Stimulated activated CD8-positive, alpha-beta memory T cell treated with anti-CD3 and anti-CD28 coated beads, Interleukin-4, amount 100 ng/mL, for 4 hours (primary cell): Measurements from ENCODE around the gene CENPP.
"Not testable (repeated sequence)": the region's sequence is repeated elsewhere in the genome, so short reads cannot be mapped to it uniquely, and the experiment has no call there.

Source experiments
- DNase-seq, 2 donors: peaks; one replicate each; pipeline ENCODE4 v3.0.0-alpha.2; 2020; ENCODE audit warnings: low read depth in 2 of 2, low spot score in 1 of 2

Gene CENPP

DNA sequence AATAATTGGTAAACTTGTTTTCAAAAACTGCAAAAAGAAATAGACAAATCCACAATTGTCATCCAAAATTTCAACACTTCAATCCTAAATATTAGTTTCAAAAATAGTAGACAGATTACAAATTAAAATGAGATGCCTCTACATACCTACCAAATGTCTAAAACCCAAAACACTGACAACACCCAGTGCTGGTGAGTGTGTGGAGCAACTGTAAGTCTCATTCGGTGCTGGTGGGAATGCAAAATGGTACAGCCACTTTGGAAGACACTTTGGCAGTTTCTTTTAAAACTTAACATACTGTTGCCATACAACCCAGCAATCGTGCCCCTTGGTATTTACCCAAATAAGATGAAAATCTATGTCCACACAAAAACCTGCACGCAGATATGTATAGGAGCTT lies 203.4 kb downstream of the CENPP start:
- DNase-seq, result no peak

DNA sequence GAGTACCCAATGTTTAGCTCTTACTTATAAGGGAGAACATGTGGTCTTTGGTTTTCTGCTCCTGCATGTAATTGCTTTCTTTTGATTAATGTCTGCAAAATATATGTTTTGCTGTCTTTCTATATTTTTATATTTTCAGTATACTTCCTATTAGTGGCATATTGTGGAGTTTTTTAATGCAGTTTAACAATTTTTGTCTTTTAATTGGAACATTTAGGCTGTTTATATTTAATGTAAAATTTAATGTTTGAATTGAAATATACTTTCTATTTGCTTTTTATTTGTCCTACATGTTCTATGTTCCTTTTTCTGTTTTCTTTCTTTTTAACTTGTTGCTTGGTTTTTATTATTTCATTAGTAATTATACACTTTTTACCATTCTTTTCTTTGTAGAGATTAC lies 205.1 kb downstream of the CENPP start:
- no peak for DNase-seq

DNA sequence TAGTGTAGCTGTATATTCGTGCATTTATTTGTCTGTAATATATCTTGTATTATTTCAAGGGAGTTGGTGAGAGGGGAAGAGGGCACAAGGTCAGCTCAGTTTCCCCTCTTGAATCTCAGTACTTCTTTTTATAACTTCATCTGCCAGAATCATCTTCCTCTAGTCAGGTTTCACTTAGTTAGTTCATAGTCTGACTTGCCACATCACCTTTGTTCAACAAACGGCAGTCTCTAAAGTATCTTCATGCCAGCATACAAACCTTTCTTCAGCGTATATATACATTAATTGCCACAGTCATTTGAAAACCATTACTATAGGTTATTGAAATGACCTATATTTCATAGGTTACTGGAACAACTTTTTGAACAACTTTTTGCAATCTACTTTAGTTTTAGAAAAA lies 208.5 kb downstream of the CENPP start:
- DNase-seq, result no peak

DNA sequence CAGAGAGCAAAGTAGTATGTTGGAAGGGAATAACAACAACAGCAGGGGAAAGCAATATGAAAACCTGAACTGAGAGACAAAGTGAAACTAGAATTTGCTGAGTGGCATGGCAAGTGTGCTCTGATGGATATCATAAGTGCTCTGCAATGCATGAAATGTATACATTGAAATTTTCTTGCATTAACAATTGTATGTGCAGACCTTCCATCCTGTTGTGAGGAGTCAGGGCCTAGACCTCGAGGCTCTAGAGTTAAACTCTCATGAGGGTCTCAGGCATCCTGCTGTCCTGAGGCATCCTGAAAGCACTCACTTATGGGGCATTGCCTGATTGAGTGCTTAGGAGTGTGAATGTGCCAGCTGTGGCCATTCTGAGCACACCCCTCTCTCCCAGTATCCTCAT lies 208.9 kb downstream of the CENPP start:
- DNase-seq, result no peak

DNA sequence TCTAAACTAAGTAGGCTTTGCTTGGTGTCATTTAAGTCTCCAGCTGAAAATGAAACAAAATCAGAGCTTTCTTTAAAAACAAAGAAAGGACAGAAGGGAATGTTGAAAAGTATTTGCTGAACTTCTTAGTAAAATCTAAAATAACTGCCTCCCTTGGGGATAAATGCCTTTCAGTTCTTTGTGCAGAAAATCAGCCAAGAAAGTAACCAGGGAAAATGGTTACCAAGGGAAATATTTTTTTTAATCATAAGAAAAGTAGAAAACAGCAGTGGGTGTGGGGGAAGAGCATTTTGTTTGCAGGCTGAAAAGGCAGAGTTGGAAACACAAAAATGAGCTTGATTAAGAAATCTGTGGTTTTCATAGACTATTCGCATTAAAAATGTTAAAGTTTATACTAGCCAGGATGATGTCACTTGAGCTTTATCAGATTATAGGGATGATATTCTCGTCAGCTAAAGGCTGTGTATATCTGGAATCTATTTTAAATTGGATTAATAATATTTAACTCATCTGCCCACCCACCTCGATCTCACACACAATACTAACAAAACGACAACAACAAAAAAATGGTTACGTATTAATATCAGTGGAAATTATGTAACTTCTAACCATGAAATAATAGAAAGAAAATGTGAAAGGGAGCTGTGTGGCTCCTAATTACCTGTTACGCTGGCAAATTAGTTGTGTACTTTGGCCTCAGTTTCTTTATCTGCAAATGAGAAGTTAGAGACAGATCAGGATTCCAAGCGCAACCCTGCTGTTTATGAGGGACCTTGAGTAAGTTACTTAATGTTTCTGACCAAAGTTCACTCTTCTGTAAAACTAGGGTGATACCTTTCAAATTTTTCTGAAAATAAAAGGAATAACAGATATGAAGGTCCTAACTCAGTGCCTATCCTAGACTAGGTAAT lies 210.4 kb downstream of the CENPP start, which contains the start of gene ECM2:
Gene ECM2 (minus strand): TSS at position 51 of the 911 bp plus-strand sequence. CDS start 13,124 bp downstream, outside the sequence.
- no peak for DNase-seq

DNA sequence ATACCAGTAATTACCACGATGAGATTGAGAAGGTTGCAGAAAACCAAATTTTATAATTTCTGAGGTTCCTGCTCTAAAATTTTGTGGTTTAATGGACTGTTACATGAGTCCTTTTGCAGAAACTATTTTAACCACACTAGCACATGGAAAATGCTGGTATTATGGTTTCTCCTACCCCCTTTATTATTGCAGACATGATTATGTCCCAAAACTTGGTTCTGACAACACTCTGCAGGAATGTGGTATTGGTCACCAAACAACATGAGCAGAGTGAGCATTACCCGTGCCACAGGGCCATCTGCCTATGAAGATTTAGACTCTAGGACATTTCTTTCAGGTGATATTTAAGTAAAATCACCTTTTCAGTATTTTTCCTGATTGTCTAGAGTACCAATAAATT lies 212.8 kb downstream of the CENPP start:
- no peak for DNase-seq

DNA sequence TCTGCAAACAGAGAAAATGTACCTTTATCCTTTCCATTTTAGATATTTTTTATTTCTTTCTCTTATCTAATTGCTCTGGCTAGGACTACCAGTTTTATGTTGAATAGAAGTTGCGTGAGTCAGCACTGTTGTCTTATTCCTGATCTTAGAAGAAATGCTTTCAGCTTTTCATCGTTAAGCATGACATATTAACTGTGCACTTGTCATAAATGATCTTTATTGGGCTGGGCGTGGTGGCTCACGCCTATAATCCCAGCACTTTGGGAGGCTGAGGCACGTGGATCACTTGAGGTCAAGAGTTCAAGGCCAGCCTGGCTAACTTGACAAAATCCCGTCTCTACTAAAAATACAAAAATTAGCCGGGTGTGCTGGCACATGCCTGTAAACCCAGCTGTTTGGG lies 218.2 kb downstream of the CENPP start:
- no peak for DNase-seq

DNA sequence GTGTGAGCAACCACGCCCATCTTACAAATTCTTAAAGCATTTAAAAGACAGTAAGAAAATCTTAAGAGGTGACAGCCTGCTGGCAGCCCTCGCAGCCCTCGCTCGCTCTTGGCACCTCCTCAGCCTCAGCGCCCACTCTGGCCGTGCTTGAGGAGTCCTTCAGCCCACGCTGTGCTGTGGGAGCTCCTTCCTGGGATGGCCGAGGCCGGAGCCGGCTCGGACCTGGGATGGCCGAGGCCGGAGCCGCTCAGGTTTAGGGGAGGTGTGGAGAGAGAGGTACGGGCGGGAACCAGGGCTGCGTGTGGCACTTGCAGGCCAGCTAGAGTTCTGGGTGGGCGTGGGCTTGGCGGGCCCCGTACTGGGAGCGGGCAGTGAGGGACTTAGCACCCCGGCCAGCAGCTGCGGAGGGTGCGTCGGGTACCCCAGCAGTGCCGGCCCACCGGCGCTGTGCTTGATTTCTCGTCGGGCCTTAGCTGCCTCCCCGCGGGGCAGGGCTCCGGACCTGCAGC lies 219.3 kb downstream of the CENPP start:
- no peak for DNase-seq

DNA sequence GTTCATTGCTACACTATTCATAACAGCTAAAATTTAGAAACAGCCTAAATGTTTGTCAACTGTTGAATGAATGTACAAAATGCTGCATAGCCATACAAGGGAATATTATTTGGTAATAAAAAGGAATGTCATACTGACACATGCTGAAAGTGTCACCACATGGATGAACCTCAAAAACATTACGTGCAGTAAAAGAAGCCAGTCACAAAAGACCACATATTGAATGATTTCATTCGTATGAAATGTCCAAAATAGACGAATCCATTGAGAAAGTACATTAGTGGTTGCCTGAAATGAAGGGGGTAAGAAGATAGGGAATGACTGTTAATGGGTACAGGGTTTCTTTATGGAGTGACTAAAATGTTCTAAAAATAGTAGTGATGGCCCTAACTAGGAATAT lies 221.6 kb downstream of the CENPP start:
- no peak for DNase-seq

DNA sequence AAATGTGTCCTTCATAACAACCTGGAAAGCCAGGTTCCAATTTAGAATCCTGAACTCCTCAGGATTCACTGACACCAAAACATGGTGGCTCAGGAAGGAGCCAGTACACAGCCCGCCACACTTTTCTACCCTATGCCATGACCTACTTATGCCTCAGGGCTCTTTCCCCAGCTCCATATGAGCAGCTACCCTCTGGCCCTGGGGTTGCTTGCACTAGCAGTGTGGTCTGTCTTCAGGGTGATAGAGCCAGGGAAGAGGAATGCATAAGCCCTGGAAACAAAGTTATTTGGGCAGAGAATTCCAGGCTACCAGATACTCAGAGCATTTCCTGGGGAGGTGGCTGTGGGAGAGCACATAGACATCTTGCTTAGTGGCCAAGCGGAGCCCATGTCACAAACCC lies 225.0 kb downstream of the CENPP start:
- no peak for DNase-seq

DNA sequence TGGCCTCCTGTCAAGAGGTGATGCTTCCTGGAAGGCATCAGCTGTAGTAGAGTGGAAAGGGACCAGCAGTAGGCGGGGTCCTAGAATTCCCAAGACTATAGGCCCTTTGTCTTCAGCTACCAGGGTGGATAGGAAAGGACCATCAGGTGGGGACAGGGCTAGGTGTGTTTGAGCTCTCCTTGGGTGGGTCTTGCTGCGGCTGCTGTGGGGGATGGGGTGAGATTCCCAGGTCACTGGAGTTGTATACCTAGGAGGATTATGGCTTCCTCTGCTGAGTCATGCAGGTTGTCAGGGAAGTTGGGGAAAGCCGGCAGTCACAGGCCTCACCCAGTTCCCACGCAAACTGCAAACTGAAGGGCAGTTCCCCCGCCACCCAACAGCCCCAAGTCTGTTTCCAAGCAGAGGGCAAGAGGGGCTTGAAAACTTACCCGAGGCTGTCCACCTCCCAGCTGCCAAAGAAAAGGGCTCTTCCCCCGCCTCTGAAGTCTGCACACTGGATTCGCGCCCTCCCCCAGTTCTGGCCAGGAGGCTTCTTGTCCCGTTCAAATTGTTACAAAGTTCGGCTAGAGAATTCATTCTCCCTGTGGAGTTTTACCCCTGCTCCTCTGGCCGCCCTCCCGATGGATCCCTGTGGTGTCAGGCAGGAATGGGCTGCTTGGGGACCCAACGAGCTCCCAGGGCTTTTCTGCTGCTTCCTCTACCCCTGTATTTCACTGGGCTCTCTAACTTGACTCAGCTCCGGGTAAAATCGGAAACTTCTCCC lies 233.0 kb downstream of the CENPP start:
- DNase-seq, result no peak

DNA sequence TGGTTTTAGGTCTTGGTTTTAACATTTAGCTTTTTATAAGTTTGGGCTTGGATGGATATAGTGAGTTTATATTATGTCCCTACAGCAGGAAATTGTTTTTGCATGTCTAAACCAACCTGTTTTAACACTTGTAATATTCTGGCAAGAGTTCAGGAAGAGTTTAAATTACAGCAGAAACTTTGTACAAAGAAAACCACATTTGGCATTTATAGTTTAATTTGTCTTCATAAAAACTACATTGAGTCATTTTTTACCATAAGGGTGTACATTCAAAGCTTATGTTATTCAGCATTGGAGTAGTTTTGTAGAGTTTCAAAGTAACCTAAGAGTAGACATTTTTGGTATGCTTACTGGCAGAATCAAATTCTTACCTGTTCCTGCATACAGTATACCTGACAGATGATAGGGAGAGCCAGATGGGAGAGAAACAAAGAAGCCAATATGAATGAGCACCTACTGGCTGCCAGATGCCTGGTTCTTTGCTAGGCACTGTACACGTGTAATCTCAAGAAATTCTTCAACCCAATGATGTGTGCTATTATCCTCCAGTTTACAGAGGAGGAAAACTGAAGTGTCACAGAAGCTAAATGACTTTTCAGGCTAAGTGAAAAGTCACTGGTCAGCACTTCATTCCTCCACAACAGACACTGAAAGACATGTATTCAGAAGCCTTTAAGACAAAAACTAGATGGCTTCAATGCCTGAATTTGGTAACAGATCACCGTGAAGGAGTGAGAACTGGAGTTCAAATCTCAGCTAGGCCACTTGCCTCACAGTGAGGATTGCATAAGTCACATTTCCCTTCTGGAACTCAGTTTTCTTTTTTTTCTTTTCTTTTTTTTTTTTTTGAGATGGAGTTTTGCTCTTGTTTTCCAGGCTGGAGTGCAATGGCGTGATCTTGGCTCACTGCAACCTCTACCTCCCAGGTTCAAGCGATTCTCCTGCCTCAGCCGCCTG lies 235.9 kb downstream of the CENPP start:
- no peak for DNase-seq

DNA sequence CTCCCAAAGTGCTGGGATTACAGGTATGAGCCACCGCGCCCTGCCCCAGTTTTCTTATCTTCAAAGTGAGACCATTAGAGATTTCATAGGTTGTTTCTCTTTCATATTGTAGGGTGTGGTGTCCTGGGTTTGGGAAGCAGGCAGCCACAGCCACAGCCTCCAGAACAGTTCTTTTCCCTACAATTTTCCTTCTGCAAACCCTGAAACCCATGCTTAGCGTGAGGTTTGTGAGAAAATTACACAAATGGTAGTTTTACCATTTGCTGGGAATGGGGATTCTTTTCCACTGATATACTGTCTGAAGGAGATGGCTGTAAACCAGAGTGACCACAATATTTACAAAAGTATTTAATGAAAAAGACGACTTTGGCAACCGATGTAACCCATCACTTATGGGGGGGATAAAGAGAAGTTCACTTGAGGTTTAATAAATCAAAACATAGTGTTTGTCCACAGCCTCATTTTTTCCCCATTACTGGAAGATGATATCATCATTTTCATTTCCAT lies 236.8 kb downstream of the CENPP start:
- DNase-seq, result no peak

DNA sequence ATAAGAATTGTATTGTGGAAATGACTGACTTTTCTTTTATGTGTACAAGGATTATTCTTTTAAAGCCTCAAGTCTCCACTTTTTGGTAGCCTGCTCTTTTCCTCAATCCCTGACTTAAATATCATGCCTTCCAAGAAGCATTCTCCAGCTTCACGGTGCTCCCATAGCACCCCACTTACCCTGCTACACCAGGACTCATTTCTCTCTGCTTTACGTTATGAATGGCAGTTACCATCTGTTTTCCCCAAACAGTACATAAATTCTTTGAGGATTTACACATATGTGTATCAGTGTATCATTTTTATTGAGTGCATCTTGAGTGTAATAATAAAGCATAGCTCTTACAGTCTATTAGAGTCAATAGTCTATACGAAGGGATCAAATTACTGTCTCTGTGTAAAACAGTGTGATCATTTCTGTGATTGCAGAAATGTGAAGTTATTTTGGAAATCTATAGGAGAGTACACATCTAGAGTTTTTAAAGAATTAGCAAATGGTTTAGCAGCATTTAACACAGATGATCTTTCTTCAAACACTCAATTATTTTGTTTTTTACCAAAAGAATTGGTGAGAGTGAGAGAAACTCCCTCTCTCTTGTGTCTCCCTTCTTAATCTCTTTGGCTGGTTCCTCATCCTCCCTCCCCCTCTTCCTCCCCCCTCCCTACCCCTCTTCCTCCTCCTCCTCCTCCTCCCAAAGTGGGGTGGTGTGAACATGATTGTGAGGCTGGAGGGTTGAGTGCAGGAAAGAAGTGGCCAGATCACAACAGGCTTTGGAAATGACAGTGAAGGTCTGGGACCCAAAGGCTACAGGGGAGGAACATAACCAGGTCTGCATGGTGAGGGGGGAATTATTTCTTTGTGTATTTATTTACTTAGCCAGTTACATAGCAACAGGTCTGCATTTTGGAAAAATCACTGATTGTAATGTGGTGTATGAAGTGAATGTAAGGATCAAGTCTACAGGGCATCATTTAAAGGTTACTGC lies 237.7 kb downstream of the CENPP start:
- DNase-seq, result no peak

DNA sequence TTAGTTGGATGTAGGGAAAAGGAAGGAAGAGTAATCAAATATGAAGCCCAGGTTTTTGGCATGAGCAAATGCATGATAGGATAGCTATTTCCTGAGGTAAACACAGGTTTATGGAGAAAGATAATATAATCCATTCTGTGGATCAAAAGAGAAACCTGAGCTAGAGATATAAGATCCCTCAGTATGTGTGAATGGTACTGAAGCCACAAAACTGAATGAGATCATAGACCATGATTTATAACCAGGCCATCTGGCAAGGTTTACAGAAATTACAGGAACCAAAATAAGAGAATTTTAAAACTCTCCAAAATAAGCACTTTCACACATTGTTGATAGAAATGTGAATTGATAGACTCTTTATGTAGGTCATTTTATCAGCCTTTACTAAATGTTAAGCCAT lies 238.8 kb downstream of the CENPP start:
- DNase-seq, result no peak

DNA sequence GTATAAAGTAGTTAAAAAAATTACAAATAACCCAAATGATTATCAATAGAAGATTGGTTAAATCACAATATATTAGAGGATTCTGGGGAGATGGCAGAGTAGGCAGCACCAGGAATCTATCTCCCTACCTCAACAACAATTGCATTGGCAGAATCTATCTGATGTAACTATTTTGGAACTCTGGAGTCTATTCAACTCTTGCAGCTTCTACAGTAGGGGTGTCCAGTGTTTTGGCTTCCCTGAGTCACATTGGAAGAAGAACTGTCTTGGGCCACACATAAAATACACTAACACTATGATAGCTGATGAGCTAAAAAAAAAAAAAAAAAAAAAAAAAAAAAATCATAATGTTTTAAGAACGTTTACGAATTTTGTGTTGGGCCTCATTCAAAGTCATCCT lies 239.2 kb downstream of the CENPP start:
- DNase-seq, result no peak

DNA sequence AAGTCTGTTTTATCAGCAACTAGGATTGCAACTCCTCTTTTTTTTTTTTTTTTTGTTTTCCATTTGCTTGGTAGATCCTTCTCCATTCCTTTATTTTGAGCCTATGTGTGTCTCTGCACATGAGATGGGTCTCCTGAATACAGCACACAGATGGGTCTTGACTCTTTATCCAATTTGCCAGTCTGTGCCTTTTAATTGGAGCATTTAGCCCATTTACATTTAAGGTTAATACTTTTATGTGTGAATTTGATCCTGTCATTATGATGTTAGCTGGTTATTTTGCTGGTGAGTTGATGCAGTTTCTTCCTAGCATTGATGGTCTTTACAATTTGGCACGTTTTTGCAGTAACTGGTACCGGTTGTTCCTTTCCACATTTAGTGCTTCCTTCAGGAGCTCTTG lies 246.1 kb downstream of the CENPP start:
- not testable (repeated sequence) for DNase-seq

DNA sequence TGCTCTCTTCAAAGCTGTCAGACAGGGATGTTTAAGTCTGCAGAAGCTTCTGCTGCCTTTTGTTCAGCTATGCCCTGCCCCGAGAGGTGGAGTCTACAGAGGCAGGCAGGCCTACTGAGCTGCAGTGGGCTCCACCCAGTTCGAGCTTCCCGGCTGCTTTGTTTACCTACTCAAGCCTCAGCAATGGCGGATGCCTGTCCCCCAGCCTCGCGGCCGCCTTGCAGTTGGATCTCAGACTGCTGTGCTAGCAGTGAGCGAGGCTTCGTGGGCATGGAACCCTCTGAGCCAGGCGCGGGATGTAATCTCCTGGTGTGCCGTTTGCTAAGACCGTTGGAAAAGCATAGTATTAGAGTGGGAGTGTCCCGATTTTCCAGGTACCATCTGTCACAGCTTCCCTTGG lies 247.9 kb downstream of the CENPP start:
- not testable (repeated sequence) for DNase-seq

DNA sequence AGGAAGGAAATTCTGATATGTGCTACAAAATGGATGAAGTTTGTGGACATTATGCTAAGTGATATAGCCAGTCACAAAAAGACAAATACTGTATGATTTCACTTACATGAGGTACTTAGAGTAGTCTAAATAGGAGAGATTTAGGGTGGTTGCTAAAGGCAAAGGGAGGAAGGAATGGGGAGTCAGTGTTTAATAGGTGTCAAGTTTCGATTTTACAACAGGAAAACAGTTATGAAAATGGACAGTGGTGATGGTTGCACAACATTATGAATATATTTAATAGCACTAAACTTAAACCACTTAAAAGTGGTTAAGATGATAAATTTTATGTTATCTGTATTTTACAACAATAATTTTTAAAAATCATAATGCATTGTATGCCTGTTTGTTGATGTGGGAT lies 250.4 kb downstream of the CENPP start:
- no peak for DNase-seq

DNA sequence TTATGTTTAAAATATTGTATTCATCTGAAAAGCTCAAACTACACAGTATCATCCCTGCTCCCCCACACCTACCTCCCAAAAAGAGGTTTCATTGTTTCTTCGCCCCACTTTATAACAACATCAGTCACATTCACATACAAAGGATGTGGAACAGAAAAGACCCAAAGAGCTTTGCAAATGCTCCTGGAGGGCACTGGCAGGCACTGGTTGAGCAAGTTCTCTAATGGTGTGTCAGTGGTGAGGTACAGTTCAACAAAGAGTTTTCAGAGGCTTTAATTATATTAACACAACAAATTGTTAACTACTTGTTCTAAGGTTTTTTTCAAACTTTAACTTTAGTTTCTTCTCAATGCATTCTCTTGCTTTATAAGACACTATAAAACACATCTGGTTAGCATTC lies 264.2 kb downstream of the CENPP start:
- no peak for DNase-seq
